C4-2B (cell line): Measurements from ENCODE around the gene SMIM10L2A.
A peak's percentile ranks its signal among the peaks of the same experiment; 100 is the strongest.

Experiments
- H3K27ac ChIP-seq: fragments of 450-650 bp; 2 replicates; pipeline ENCODE4 v1.5.1; 2017
- CTCF ChIP-seq: fragments of 450-650 bp; conservative IDR thresholded peaks from 2 replicates; pipeline ENCODE4 v1.5.1; 2017; ENCODE audit warnings: mild to moderate bottlenecking
- ZFX ChIP-seq: fragments of 450-650 bp; IDR thresholded peaks from 2 replicates; pipeline ENCODE4 v1.6.1; 2017

The SMIM10L2A gene

DNA sequence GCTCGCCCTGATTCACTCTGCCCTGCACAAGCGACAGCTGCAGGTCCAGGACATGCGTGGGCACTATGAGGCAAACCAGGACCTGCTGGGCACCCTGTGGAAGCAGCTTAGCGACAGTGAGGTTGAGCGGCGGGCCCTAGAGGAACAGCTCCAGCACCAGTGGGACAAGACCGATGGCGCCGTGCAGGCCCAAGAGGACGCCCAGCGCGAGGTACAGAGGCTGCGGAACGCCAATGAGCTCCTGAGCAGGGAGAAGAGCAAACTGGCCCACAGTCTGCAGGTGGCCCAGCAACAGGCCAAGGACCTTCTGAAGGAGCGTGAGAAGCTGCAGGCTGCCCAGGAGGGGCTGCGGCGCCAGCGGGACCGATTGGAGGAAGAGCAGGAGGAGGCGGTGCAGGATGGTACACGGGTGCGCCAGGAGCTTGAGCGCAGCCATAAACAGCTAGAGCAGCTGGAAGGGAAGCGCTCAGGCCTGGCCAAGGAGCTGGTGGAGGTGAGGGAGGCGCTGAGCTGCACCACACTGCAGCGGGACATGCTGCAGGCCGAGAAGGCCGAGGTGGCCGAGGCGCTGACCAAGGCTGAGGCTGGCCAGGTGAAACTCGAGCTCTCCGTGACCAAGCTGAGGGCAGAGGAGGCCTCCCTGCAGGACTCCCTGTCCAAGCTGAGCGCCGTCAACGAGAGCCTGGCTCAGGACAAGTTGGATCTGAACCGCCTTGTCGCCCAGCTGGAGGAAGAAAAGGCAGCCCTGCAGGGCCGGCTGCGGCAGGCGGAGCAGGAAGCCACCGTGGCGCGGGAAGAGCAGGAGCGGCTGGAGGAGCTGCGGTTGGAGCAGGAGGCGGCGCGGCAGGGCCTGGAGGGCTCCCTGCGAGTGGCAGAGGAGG, 12.8 kb downstream of the SMIM10L2A start:
- no peak overlapping the region for H3K27ac ChIP-seq
- TF ChIP-seq ZFX (no peak), CTCF (no peak)

GRCh38 chrX:135435139-135435922, 13.6 kb downstream of the SMIM10L2A start:
- no peak overlapping the region for H3K27ac ChIP-seq
- TF ChIP-seq CTCF = no peak
- no peak for TF ChIP-seq ZFX

DNA sequence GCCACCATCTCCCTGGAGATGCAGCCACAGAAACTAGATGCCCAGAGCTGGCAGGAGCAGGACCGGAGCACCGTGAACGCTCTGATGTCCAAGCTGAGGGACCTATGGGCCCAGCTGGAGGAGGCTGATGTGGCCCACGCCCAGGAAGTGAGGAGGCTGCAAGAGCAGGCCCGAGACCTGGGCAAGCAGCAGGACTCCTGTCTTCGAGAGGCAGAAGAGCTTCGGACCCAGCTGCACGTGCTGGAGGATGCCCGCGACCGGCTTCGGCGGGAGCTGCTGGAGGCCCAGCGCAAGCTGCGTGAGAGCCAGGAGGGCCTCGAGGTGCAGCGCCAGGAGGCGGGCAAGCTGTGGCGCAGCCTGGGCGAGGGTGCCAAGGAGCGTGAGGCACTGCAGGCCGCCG, 14.2 kb downstream of the SMIM10L2A start:
- TF ChIP-seq CTCF = no peak
- TF ChIP-seq ZFX = no peak
- no peak overlapping the region for H3K27ac ChIP-seq

- H3K27ac ChIP-seq = no peak overlapping the region
- no peak for TF ChIP-seq CTCF
- no peak for TF ChIP-seq ZFX
Measured at GRCh38 chrX:135436456-135436855, 14.7 kb downstream of the SMIM10L2A start.

DNA sequence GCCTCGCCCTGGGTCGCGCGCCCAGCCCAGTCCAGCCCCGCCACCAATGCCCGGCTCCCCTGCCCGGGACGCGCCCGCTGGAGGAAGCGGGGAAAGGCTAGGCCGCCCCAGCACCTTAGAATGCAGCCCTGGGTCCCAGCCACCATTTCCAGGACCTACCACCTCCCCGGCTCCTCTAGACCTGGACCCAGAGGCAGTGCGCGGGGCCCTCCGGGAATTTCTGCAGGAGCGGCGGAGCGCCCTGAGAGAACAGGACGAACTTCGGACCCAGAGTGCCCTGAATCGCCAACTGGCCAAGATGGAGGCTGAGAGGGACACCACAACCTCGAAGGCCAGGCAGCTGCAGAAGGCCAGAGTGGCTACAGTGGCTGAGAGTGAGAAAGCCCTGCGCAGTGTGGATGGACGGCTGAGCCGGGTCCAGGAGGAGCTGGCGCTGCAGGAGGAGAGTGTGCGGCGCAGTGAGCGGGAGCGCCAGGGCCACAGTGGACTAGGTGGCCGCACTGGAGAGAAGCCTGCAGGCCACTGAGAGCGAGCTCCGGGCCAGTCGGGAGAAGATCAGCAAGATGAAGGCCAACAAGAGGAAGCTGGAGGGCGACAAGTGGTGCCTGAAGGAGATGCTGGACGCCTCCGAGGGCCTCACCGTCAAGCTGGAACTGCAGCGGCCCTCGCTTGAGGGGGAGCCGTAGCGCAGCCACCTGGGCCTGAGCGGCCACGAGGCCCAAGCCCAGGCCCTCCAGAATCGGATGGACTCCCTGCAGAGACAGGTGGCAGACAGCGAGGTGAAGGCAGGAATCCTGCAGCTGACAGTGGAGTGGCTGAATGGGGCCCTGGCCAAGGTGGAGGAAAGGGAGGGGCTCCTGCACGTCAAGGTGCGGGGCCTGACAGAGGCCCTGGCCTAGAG, 15.5 kb downstream of the SMIM10L2A start:
- no peak overlapping the region for H3K27ac ChIP-seq
- TF ChIP-seq ZFX = no peak
- TF ChIP-seq CTCF = no peak

- H3K27ac ChIP-seq = no peak overlapping the region
- TF ChIP-seq ZFX = no peak
- TF ChIP-seq CTCF = peak; percentile 24
Measured at GRCh38 chrX:135437867-135438733, 16.4 kb downstream of the SMIM10L2A start.
